ENCODE data around the gene MCC.

Gene MCC

GRCh38 chr5:113125371-113125770, 362.9 kb downstream of the MCC start:
- DNase-seq, result no peak

- no peak for DNase-seq
Measured at GRCh38 chr5:113124914-113125313, 363.3 kb downstream of the MCC start.

- no peak for DNase-seq
Measured at GRCh38 chr5:113124265-113124664, 364.0 kb downstream of the MCC start.

GRCh38 chr5:113123618-113124017, 364.6 kb downstream of the MCC start:
- no peak for DNase-seq

GRCh38 chr5:113122053-113122452, 366.2 kb downstream of the MCC start:
- no peak for DNase-seq

GRCh38 chr5:113119246-113119924, 368.9 kb downstream of the MCC start:
- no peak for DNase-seq

- DNase-seq, result no peak
Measured at GRCh38 chr5:113118765-113119164, 369.5 kb downstream of the MCC start.

GRCh38 chr5:113118298-113118697, 370.0 kb downstream of the MCC start:
- DNase-seq, result no peak

GRCh38 chr5:113117543-113118115, 370.6 kb downstream of the MCC start:
- no peak for DNase-seq

- DNase-seq, result no peak
Measured at GRCh38 chr5:113115956-113116355, 372.3 kb downstream of the MCC start.

GRCh38 chr5:113115061-113115460, 373.2 kb downstream of the MCC start:
- DNase-seq, result no peak

GRCh38 chr5:113114559-113114958, 373.7 kb downstream of the MCC start:
- DNase-seq, result no peak

GRCh38 chr5:113112435-113112834, 375.8 kb downstream of the MCC start:
- no peak for DNase-seq

GRCh38 chr5:113110117-113110516, 378.1 kb downstream of the MCC start:
- no peak for DNase-seq

- DNase-seq, result no peak
Measured at GRCh38 chr5:113109344-113109743, 378.9 kb downstream of the MCC start.

GRCh38 chr5:113108485-113108884, 379.8 kb downstream of the MCC start:
- DNase-seq, result no peak

GRCh38 chr5:113106821-113107220, 381.4 kb downstream of the MCC start:
- no peak for DNase-seq

- DNase-seq, result no peak
Measured at GRCh38 chr5:113105693-113106280, 382.5 kb downstream of the MCC start.

GRCh38 chr5:113103330-113103729, 384.9 kb downstream of the MCC start:
- no peak for DNase-seq

- DNase-seq, result no peak
Measured at GRCh38 chr5:113102121-113102531, 386.1 kb downstream of the MCC start.

GRCh38 chr5:113100981-113101380, 387.3 kb downstream of the MCC start:
- no peak for DNase-seq

GRCh38 chr5:113099822-113100221, 388.4 kb downstream of the MCC start:
- DNase-seq, result no peak

- DNase-seq, result no peak
Measured at GRCh38 chr5:113098378-113098777, 389.9 kb downstream of the MCC start.

- DNase-seq, result no peak
Measured at GRCh38 chr5:113095831-113096230, 392.4 kb downstream of the MCC start.

- no peak for DNase-seq
Measured at GRCh38 chr5:113093558-113093957, 394.7 kb downstream of the MCC start.

Data from CD4-positive, alpha-beta T cell treated with Interleukin-4 for 4 hours (primary cell).